B cell (primary cell): ENCODE data around the gene DDHD1. TPM values are rescaled to one million over a fixed set of nuclear protein-coding genes. Genes with fewer than 3 reads are reported as not detected.

Experiments used
- ATAC-seq: fragments of 200-7000 bp; cut with Tn5 transposase; one replicate; pipeline ENCODE4 v1.10.0; 2021; ENCODE audit warnings: low read depth, mild to moderate bottlenecking, moderate number of reproducible peaks, moderate library complexity
- CTCF ChIA-PET: fragments of 350-600 bp; sonication (Branson Sonifier 250); formaldehyde crosslinking; loops from one replicate; lab custom pipeline; 2021; ENCODE audit warnings: antibody characterized with exemption, inconsistent platforms; lab: Charles Lee
- POLR2A ChIA-PET: fragments of 350-600 bp; sonication (Branson Sonifier 250); formaldehyde crosslinking; loops from one replicate; lab custom pipeline; 2021; ENCODE audit warnings: antibody characterized with exemption; lab: Charles Lee
- DNase-seq: peaks from one replicate; pipeline ENCODE4 v3.0.0; 2013
- H2AFZ ChIP-seq: 2 replicates; pipeline ENCODE4 v1.6.1; 2012; ENCODE audit warnings: mild to moderate bottlenecking, low read depth, low read length; ENCODE audit not compliant: insufficient read depth, poor library complexity, severe bottlenecking
- H3K27ac ChIP-seq, 2 donors: 1 replicate in 1 of 2; 2 replicates in 1 of 2; pipeline ENCODE4 v1.5.1; 2012 to 2013; ENCODE audit warnings: low read length in 2 of 2, mild to moderate bottlenecking in 2 of 2, moderate library complexity in 1 of 2
- H3K27me3 ChIP-seq, 4 experiments: fragments of 200-600 bp in 1 of 4; sonication (generic) in 1 of 4; replicated peaks in 1 of 4; 1 replicate in 2 of 4; 2 replicates in 2 of 4; pipeline versions ENCODE4 v1.6.1 to v1.7.0; 2013 to 2016; ENCODE audit warnings: low read length in 3 of 4, mild to moderate bottlenecking in 2 of 4, mixed read lengths in 1 of 4, moderate library complexity in 1 of 4; ENCODE audit not compliant: insufficient read depth in 4 of 4, control insufficient read depth in 3 of 4; ENCODE audit errors: control extremely low read depth in 1 of 4
- H3K36me3 ChIP-seq, 2 experiments: replicated peaks in 1 of 2; 1 replicate in 1 of 2; 2 replicates in 1 of 2; pipeline versions ENCODE4 v1.6.1 to v1.7.1; 2013; ENCODE audit warnings: low read length in 1 of 2; ENCODE audit not compliant: insufficient read depth in 2 of 2, control insufficient read depth in 1 of 2; ENCODE audit errors: control extremely low read depth in 1 of 2, extremely low read depth in 1 of 2
- H3K4me1 ChIP-seq, 2 donors: fragments of 200-600 bp in 1 of 2; sonication (generic) in 1 of 2; 1 replicate in 1 of 2; 2 replicates in 1 of 2; pipeline versions ENCODE4 v1.5.1 to v1.6.1; 2013 to 2017; ENCODE audit warnings: low read length in 2 of 2; ENCODE audit not compliant: control insufficient read depth in 2 of 2, insufficient read depth in 2 of 2
- H3K4me2 ChIP-seq: replicated peaks from 2 replicates; pipeline ENCODE3; 2012; ENCODE audit warnings: mild to moderate bottlenecking, low read depth, low read length; ENCODE audit not compliant: poor library complexity, severe bottlenecking
- H3K4me3 ChIP-seq, 5 experiments: fragments of 200-600 bp in 1 of 5; sonication (generic) in 1 of 5; 1 replicate in 3 of 5; 2 replicates in 2 of 5; pipeline versions ENCODE4 v1.5.1 to v1.7.0; 2011 to 2016; ENCODE audit warnings: low read length in 4 of 5, mild to moderate bottlenecking in 4 of 5, low read depth in 2 of 5, control low read depth in 1 of 5, moderate library complexity in 1 of 5; ENCODE audit not compliant: insufficient read depth in 1 of 5; ENCODE audit errors: control extremely low read depth in 1 of 5, extremely low read depth in 1 of 5
- H3K79me2 ChIP-seq: fragments of 200-600 bp; sonication (generic); one replicate; pipeline ENCODE4 v1.6.0; 2016; ENCODE audit warnings: low read length; ENCODE audit not compliant: control insufficient read depth, insufficient read depth
- H3K9ac ChIP-seq: fragments of 200-600 bp; sonication (generic); 2 replicates; pipeline ENCODE4 v1.6.1; 2017; ENCODE audit warnings: mild to moderate bottlenecking, low read length, moderate library complexity
- H3K9me3 ChIP-seq, 3 donors: one replicate each; pipeline versions ENCODE4 v1.6.1 to v1.7.1; 2013; ENCODE audit warnings: low read length in 2 of 3; ENCODE audit not compliant: control insufficient read depth in 2 of 3, insufficient read depth in 1 of 3; ENCODE audit errors: control extremely low read depth in 1 of 3
- H4K20me1 ChIP-seq: 2 replicates; pipeline ENCODE4 v1.6.0; 2012; ENCODE audit warnings: mild to moderate bottlenecking, low read length; ENCODE audit not compliant: insufficient read depth, control insufficient read depth, poor library complexity, severe bottlenecking
- H3K27ac Mint-ChIP-seq: one replicate; pipeline ENCODE4 v1.8.0; 2021; ENCODE audit warnings: mixed read lengths
- H3K27me3 Mint-ChIP-seq: one replicate; pipeline ENCODE4 v1.8.0; 2021; ENCODE audit warnings: mixed read lengths
- H3K4me1 Mint-ChIP-seq: one replicate; pipeline ENCODE4 v1.8.0; 2021; ENCODE audit warnings: mixed read lengths
- H3K4me3 Mint-ChIP-seq: one replicate; pipeline ENCODE4 v1.8.0; 2021; ENCODE audit warnings: mixed read lengths
- H3K9me3 Mint-ChIP-seq: one replicate; pipeline ENCODE4 v1.8.0; 2022; ENCODE audit warnings: mixed read lengths; ENCODE audit not compliant: insufficient read depth
- CTCF ChIP-seq: fragments of 200-600 bp; IDR thresholded peaks from one replicate; pipeline ENCODE4 v1.8.0; 2022; ENCODE audit warnings: antibody characterized with exemption, mild to moderate bottlenecking
- EZH2 ChIP-seq: IDR thresholded peaks from 2 replicates; pipeline ENCODE4 v1.6.1; 2012; ENCODE audit warnings: borderline replicate concordance, low read depth, mild to moderate bottlenecking, moderate library complexity, low read length; ENCODE audit not compliant: insufficient read depth, poor library complexity, severe bottlenecking
- WGBS: methylation state at CpG from one replicate; pipeline ENCODE4 v1.1.5; 2013; ENCODE audit warnings: missing lambda C conversion rate; ENCODE audit not compliant: insufficient coverage; 5-methylcytosine and 5-hydroxymethylcytosine counted together
- intact Hi-C: fragments of 100-400 bp; cut with micrococcal nuclease; formaldehyde crosslinking; loops from one replicate; pipeline ENCODE4 v1.10.0; 2022
- polyA plus RNA-seq: library from polyadenylated mRNA; depleted of rRNA; stranded (reverse); fragments of >200 nt; gene quantifications from 2 replicates; pipeline ENCODE4 v1.2.3, GENCODE V29; 2012
- total RNA-seq, 2 donors: library from RNA; stranded (reverse); fragments of 120-200 nt in 1 of 2; gene quantifications; 1 replicate in 1 of 2; 2 replicates in 1 of 2; pipeline versions ENCODE4 v1.2.3 to v1.2.4, GENCODE V29; 2013 to 2022

DDHD1 gene
- total and polyA plus RNA-seq, 2 donors (not counting 1 experiment from before 2014, with no cell fraction given) = 7.1 to 75.4 TPM

GRCh38 chr14:53175375-53175774, 22.3 kb upstream of the DDHD1 start:
- H3K36me3 ChIP-seq = no peaks in the 10 kb centered on the region
- DNase-seq (no peak), ATAC-seq (no peak)
- Mint-ChIP-seq H3K4me1 (no peaks in the 10 kb centered on the region), H3K27ac (no peak overlapping the region), H3K27me3 (no peaks in the 10 kb centered on the region), H3K9me3 (no peaks in the 10 kb centered on the region), H3K4me3 (no peak overlapping the region)
- H2AFZ ChIP-seq = no peak overlapping the region
- H3K79me2 ChIP-seq = no peaks in the 10 kb centered on the region
- H3K27me3 ChIP-seq = no peaks in the 10 kb centered on the region
- no peak overlapping the region for H3K4me3 ChIP-seq
- no peak overlapping the region for H3K27ac ChIP-seq
- no peak overlapping the region for H3K4me2 ChIP-seq
- 93% methylated on average over 2 of the region's 4 CpGs for WGBS
- H4K20me1 ChIP-seq = no peaks in the 10 kb centered on the region
- intact Hi-C loops = no loop called here
- ChIA-PET POLR2A (no interaction called here), CTCF (no interaction called here)
- H3K9ac ChIP-seq = no peak overlapping the region
- H3K9me3 ChIP-seq = no peaks in the 10 kb centered on the region
- TF ChIP-seq EZH2 (no peak), CTCF (no peak)
- no peaks in the 10 kb centered on the region for H3K4me1 ChIP-seq

GRCh38 chr14:53174918-53175317, 21.8 kb upstream of the DDHD1 start:
- H3K4me3 Mint-ChIP-seq = no peak overlapping the region
- no peak for TF ChIP-seq EZH2
- no peak for TF ChIP-seq CTCF
- Histone ChIP-seq H3K9ac (no peak overlapping the region), H3K27me3 (no peaks in the 10 kb centered on the region), H3K27ac (no peak overlapping the region), H3K36me3 (no peaks in the 10 kb centered on the region), H3K4me2 (no peak overlapping the region), H3K4me1 (no peaks in the 10 kb centered on the region), H3K9me3 (no peaks in the 10 kb centered on the region), H3K79me2 (no peaks in the 10 kb centered on the region), H3K4me3 (no peak overlapping the region), H2AFZ (no peak overlapping the region), H4K20me1 (no peaks in the 10 kb centered on the region)
- no peaks in the 10 kb centered on the region for H3K27me3 Mint-ChIP-seq
- intact Hi-C loops = no loop called here
- DNase-seq = no peak
- ChIA-PET POLR2A (no interaction called here), CTCF (no interaction called here)
- no peaks in the 10 kb centered on the region for H3K9me3 Mint-ChIP-seq
- WGBS = no CpG with 5 or more reads among the region's 4 CpGs
- no peak overlapping the region for H3K27ac Mint-ChIP-seq
- ATAC-seq = no peak
- H3K4me1 Mint-ChIP-seq = no peaks in the 10 kb centered on the region
